ENCODE data around the gene FXR2. TPM values are rescaled to one million over a fixed set of nuclear protein-coding genes. Genes with fewer than 3 reads are reported as not detected.
A peak's percentile ranks its signal among the peaks of the same experiment; 100 is the strongest.

Gene FXR2
- total RNA-seq, 2 experiments from 2014 or later, result 32.1 to 32.4 TPM

DNA sequence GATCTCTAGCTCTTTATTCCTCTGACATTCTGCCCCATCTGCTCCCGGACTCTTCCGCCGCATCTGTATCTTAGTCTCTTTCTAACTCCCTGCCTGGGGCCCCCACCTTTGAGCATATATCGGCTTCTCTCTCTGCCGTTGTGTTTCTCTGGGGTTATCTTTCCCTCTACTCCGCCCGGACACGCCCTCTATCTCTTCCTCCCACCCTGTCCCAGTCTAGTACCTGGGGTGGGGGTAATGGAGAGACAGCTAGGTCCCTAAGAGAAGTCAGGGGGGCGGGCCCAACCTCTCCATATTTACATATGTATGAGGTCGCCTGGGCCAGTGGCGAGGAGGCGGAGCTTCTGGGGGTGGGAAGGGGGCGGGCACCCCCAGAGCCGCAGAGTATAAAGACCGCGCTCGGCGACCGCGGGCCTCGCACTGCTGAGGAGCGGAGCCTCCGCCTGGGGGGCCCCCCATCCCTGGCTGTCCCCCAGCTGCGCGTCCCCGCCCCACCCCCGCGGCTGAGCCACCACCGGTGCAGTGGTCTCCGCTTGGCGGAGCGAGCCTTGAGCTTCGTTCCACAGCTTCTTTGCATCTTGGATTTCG, 35.9 kb upstream of the FXR2 start, which contains the start of gene ATP1B2:
ATP1B2 (plus strand) TSS at position 418 of the 588 bp plus-strand sequence. CDS start 593 bp downstream, outside the sequence.
- ChIA-PET POLR2A (interaction anchor here (0.5 kb wide), 1 partner anchor 392 kb away, joined by 3 read pairs; no protein-coding TSS in a partner anchor), CTCF (ENCODE audit: unreplicated experiment) (no interaction called here)
- peak; percentile 41 for DNase-seq (ENCODE audit: low spot score)
- Histone ChIP-seq H3K36me3 (ENCODE audit: insufficient read depth, low read length) (no peaks in the 10 kb centered on the region), H3K79me2 (ENCODE audit: insufficient read depth, low read depth, low read length) (no peaks in the 10 kb centered on the region), H3K4me2 (ENCODE audit: low read length) (peak within 1 kb of the TSS; percentile 30), H3K9me3 (ENCODE audit: low read length) (no peaks in the 10 kb centered on the region), H3K4me1 (ENCODE audit: insufficient read depth, low read length, poor library complexity, severe bottlenecking) (no peaks in the 10 kb centered on the region), H3K9me2 (ENCODE audit: insufficient read depth, low read length) (no peaks in the 10 kb centered on the region), H3K27ac (ENCODE audit: low read depth, low read length, poor library complexity, severe bottlenecking) (no peak within 1 kb of the TSS), H2AFZ (ENCODE audit: low read length) (no peak within 1 kb of the TSS), H3K4me3 (ENCODE audit: low read depth, low read length, poor library complexity, severe bottlenecking) (no peak within 1 kb of the TSS), H4K20me1 (ENCODE audit: insufficient read depth, low read length) (no peaks in the 10 kb centered on the region)
- BruUV-seq (replicated peaks), result no TSS peak
- TF ChIP-seq EZH2phosphoT487 (IDR thresholded peaks at IDR 0.05; ENCODE audit: borderline replicate concordance, low read depth, low read length) (no peak), CTCF (conservative IDR thresholded peaks at IDR 0.05; ENCODE audit: low read length) (no peak)
- intact Hi-C loops (cut with micrococcal nuclease; ENCODE audit: unreplicated experiment), result no loop called here

GRCh38 chr17:7647018-7647417, 32.3 kb upstream of the FXR2 start:
- Histone ChIP-seq H2AFZ (ENCODE audit: low read length) (no peak overlapping the region), H3K4me3 (ENCODE audit: low read depth, low read length, poor library complexity, severe bottlenecking) (no peak overlapping the region), H3K4me1 (ENCODE audit: insufficient read depth, low read length, poor library complexity, severe bottlenecking) (peaks cover 4% of the 10 kb centered on the region), H3K27ac (ENCODE audit: low read depth, low read length, poor library complexity, severe bottlenecking) (no peak overlapping the region), H3K79me2 (ENCODE audit: insufficient read depth, low read depth, low read length) (no peaks in the 10 kb centered on the region), H3K36me3 (ENCODE audit: insufficient read depth, low read length) (no peaks in the 10 kb centered on the region), H3K9me2 (ENCODE audit: insufficient read depth, low read length) (no peaks in the 10 kb centered on the region), H3K9me3 (ENCODE audit: low read length) (no peaks in the 10 kb centered on the region), H3K4me2 (ENCODE audit: low read length) (no peak overlapping the region), H4K20me1 (ENCODE audit: insufficient read depth, low read length) (no peaks in the 10 kb centered on the region)
- intact Hi-C loops (cut with micrococcal nuclease; ENCODE audit: unreplicated experiment), result no loop called here
- ChIA-PET POLR2A (no interaction called here), CTCF (ENCODE audit: unreplicated experiment) (no interaction called here)
- no peak for TF ChIP-seq CTCF (conservative IDR thresholded peaks at IDR 0.05; ENCODE audit: low read length)
- DNase-seq (ENCODE audit: low spot score), result no peak
- no TSS peak for BruUV-seq (replicated peaks)

GRCh38 chr17:7646457-7646856, 31.8 kb upstream of the FXR2 start:
- H3K4me2 ChIP-seq (ENCODE audit: low read length), result no peak overlapping the region
- H3K9me3 ChIP-seq (ENCODE audit: low read length), result no peaks in the 10 kb centered on the region
- POLR2A ChIA-PET, result no interaction called here
- H3K4me1 ChIP-seq (ENCODE audit: insufficient read depth, low read length, poor library complexity, severe bottlenecking), result peaks cover 4% of the 10 kb centered on the region
- DNase-seq (ENCODE audit: low spot score), result no peak
- CTCF ChIA-PET (ENCODE audit: unreplicated experiment), result no interaction called here
- H2AFZ ChIP-seq (ENCODE audit: low read length), result no peak overlapping the region
- no peaks in the 10 kb centered on the region for H3K9me2 ChIP-seq (ENCODE audit: insufficient read depth, low read length)
- H3K79me2 ChIP-seq (ENCODE audit: insufficient read depth, low read depth, low read length), result no peaks in the 10 kb centered on the region
- H3K27ac ChIP-seq (ENCODE audit: low read depth, low read length, poor library complexity, severe bottlenecking), result no peak overlapping the region
- no peaks in the 10 kb centered on the region for H3K36me3 ChIP-seq (ENCODE audit: insufficient read depth, low read length)
- TF ChIP-seq EZH2phosphoT487 (IDR thresholded peaks at IDR 0.05; ENCODE audit: borderline replicate concordance, low read depth, low read length) (no peak), CTCF (conservative IDR thresholded peaks at IDR 0.05; ENCODE audit: low read length) (no peak)
- intact Hi-C loops (cut with micrococcal nuclease; ENCODE audit: unreplicated experiment), result no loop called here
- no peaks in the 10 kb centered on the region for H4K20me1 ChIP-seq (ENCODE audit: insufficient read depth, low read length)
- BruUV-seq (replicated peaks), result no TSS peak
- H3K4me3 ChIP-seq (ENCODE audit: low read depth, low read length, poor library complexity, severe bottlenecking), result no peak overlapping the region
